ENCODE results near the gene ACBD4. TPM values are rescaled to one million over a fixed set of nuclear protein-coding genes. Genes with fewer than 3 reads are reported as not detected.

Gene ACBD4
- total RNA-seq, 6 donors from 2014 or later = 9.7 to 68.1 (median 23.4) TPM

DNA sequence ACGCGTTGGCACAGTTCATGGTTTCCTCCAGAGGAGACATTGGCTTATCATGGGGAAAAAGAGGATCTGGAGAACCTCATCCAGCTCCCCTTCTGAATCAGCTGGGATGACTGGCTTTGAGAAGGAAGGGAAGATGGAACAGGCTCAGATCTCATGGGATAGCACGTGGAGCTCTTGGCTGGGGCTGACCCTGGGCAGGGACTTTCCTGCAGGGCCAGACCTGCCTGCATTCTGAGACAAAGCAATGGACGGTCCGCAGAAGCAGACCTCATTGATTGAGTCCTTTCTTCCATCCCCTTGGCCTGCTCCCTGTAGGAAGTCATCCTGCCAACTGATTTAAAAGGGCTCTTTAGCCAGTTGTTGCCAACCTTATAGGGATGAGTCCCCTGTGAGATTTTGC, 29.4 kb upstream of the ACBD4 start:
- DNase-seq (no peak), ATAC-seq (ENCODE audit: low FRiP score in 2 of 2) (no peak)
- Histone ChIP-seq H3K9me3 (no peaks in the 10 kb centered on the region), H3K4me1 (no peaks in the 10 kb centered on the region), H3K36me3 (peaks cover 34 to 78% (median 73%) of the 10 kb centered on the region in 4 donors), H3K27ac (no peak overlapping the region), H3K27me3 (no peaks in the 10 kb centered on the region), H3K4me3 (no peak overlapping the region)
- 89 to 99% methylated on average over 2 to 5 of the region's 5 CpGs for WGBS, 2 donors
- TF ChIP-seq POLR2AphosphoS5 (IDR thresholded peaks at IDR 0.05) (no peak), POLR2A (IDR thresholded peaks at IDR 0.05) (no peak), EP300 (IDR thresholded peaks at IDR 0.05) (no peak)
- TF ChIP-seq, protein P1, sequence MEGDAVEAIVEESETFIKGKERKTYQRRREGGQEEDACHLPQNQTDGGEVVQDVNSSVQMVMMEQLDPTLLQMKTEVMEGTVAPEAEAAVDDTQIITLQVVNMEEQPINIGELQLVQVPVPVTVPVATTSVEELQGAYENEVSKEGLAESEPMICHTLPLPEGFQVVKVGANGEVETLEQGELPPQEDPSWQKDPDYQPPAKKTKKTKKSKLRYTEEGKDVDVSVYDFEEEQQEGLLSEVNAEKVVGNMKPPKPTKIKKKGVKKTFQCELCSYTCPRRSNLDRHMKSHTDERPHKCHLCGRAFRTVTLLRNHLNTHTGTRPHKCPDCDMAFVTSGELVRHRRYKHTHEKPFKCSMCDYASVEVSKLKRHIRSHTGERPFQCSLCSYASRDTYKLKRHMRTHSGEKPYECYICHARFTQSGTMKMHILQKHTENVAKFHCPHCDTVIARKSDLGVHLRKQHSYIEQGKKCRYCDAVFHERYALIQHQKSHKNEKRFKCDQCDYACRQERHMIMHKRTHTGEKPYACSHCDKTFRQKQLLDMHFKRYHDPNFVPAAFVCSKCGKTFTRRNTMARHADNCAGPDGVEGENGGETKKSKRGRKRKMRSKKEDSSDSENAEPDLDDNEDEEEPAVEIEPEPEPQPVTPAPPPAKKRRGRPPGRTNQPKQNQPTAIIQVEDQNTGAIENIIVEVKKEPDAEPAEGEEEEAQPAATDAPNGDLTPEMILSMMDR (IDR thresholded peaks at IDR 0.05) = no peak

DNA sequence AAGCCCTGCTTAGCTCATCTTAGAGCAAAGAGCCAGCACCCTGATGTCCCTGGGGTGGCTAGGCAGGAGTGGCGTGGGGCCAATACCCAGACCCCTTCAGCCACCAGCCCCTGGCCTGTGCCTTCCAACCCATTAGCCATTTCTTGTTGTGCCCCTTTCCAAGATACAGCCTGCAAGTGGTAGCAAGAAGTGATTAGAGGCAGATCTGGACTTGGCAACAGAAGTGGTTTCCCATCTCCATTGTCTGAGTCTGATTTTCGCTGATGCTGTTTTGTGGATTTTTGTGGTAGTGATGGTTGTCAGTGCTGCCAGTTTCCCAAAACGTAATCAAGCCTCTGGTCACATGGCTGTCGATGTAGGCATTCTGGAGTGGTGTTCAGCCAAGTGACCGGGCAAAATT, 28.9 kb upstream of the ACBD4 start:
- Histone ChIP-seq H3K36me3 (peaks cover 34 to 73% (median 70%) of the 10 kb centered on the region in 4 donors), H3K4me3 (no peak overlapping the region), H3K4me1 (no peaks in the 10 kb centered on the region), H3K27ac (no peak overlapping the region), H3K9me3 (no peaks in the 10 kb centered on the region), H3K27me3 (no peaks in the 10 kb centered on the region)
- TF ChIP-seq, protein P1 (IDR thresholded peaks at IDR 0.05) = no peak
- TF ChIP-seq POLR2A (IDR thresholded peaks at IDR 0.05) (no peak), EP300 (IDR thresholded peaks at IDR 0.05) (no peak), POLR2AphosphoS5 (IDR thresholded peaks at IDR 0.05) (no peak)
- 88 to 92% methylated on average over 5 of the region's 5 CpGs for WGBS, 2 donors
- DNase-seq = no peak
- ATAC-seq (ENCODE audit: low FRiP score in 2 of 2) = no peak

DNA sequence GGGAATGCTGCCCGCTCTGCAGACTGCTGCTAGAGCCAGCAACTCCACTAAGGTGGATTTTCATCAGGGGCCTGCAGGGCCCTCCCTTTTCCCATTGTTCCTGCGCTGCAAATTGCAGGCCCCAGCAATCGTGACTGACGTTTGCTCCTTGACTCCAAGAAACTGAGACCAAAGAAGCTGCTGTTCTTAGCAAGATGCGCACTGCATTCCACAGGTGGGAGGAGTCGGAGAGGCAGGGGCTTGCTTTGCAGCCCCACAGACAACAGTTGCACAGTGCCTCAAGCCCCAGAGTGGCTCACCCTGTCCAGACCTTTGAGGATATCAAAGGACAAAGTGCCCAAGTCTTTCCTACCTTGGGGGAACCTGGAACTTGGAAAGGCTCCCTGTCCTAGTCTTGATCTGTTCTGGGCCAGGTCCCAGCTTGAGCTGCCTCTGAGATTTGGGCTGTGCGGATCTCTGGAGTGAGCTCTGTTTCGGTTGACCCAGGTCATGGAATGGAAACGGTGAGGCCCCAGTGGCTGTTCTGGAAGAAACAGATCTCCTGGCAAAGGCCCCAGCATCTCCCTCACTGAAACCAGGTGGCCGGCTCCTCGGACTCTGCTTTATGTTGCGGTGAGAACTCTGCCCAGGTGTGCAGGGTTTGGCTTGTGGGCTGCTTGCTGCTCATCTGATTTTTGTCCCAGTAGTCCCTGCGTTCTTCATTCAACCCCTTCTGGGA, 28.0 kb upstream of the ACBD4 start:
- peaks cover 32 to 68% (median 61%) of the 10 kb centered on the region in 4 donors for H3K36me3 ChIP-seq
- TF ChIP-seq, protein P1 (IDR thresholded peaks at IDR 0.05) = no peak
- TF ChIP-seq EP300 (IDR thresholded peaks at IDR 0.05) = no peak
- TF ChIP-seq POLR2AphosphoS5 (IDR thresholded peaks at IDR 0.05) = no peak
- no peak for TF ChIP-seq POLR2A (IDR thresholded peaks at IDR 0.05)

DNA sequence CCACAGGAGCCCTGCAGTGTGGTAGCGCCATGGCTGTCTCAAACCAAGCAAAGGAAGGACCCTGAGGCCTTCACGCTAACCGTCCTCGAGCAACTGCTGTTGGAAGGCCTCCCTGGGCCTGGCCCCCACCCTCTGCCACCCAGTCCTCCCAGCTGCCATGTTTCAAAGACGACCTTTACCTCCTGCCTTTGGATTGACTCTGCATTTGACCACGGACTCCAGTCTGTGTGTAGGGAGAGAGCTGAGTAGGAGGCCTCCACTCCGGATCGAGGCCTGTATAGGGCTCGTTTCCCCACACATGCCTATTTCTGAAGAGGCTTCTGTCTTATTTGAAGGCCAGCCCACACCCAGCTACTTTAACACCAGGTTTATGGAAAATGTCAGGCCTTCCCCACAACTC, 27.4 kb upstream of the ACBD4 start:
- H3K36me3 ChIP-seq = peaks cover 27 to 68% (median 55%) of the 10 kb centered on the region in 4 donors
- 71 to 83% methylated on average over 7 to 9 of the region's 9 CpGs for WGBS, 2 donors

More for the DNA sequence above, 28.0 kb upstream of the ACBD4 start:
- DNase-seq = no peak
- 89 to 90% methylated on average over 4 to 13 of the region's 13 CpGs for WGBS, 2 donors
- Histone ChIP-seq H3K9me3 (no peaks in the 10 kb centered on the region), H3K4me1 (no peaks in the 10 kb centered on the region), H3K4me3 (no peak overlapping the region), H3K27me3 (no peaks in the 10 kb centered on the region), H3K27ac (no peak overlapping the region)
- ATAC-seq (ENCODE audit: low FRiP score in 2 of 2) = no peak

More for the DNA sequence above, 27.4 kb upstream of the ACBD4 start:
- TF ChIP-seq EP300 (IDR thresholded peaks at IDR 0.05) = no peak
- no peak for TF ChIP-seq POLR2A (IDR thresholded peaks at IDR 0.05)
- TF ChIP-seq, protein P1 (IDR thresholded peaks at IDR 0.05) = no peak
- no peak for TF ChIP-seq POLR2AphosphoS5 (IDR thresholded peaks at IDR 0.05)
- H3K27ac ChIP-seq = no peak overlapping the region
- DNase-seq = no peak
- H3K9me3 ChIP-seq = no peaks in the 10 kb centered on the region
- no peak overlapping the region for H3K4me3 ChIP-seq
- no peaks in the 10 kb centered on the region for H3K27me3 ChIP-seq
- no peaks in the 10 kb centered on the region for H3K4me1 ChIP-seq
- no peak for ATAC-seq (ENCODE audit: low FRiP score in 2 of 2)

Data from upper lobe of left lung (tissue), 6 donors.